HUDEP-2 (cell line): ENCODE measurements around the gene VSX2.
A peak's percentile ranks its signal among the peaks of the same experiment; 100 is the strongest.

Source experiments
- DNase-seq, 76 experiments: peaks; one replicate each; lab custom pipeline; 2025; ENCODE audit not compliant: unreplicated experiment in 76 of 76; lab: John Stamatoyannopoulos, UW

VSX2 gene

DNA sequence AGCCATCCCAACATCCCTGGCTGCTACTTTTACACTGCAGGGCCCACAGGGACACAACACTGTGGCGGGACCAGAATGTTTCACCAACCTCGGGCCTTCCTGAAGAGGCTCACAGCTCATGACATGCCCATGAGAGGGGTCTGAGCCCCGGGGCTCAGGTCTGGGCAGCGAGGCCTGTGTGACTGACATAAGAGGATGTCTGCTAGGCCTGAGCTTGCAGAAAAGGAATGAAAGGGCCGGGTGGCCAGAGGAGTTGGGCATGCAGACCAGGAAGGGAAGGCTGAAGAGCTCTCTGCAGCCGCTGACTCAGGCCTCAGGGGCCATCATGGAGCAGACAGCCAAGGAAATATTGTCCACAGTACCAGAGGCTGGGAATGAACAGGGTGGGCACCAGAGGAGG, 18.3 kb upstream of the VSX2 start:
- DNase-seq, result no peak

- no peak for DNase-seq
Observed at GRCh38 chr14:74221741-74222140, 17.5 kb upstream of the VSX2 start.

- DNase-seq, result no peak
Observed at GRCh38 chr14:74223016-74223415, 16.2 kb upstream of the VSX2 start.

- no peak for DNase-seq
Observed at GRCh38 chr14:74231784-74232183, 7.5 kb upstream of the VSX2 start.

DNA sequence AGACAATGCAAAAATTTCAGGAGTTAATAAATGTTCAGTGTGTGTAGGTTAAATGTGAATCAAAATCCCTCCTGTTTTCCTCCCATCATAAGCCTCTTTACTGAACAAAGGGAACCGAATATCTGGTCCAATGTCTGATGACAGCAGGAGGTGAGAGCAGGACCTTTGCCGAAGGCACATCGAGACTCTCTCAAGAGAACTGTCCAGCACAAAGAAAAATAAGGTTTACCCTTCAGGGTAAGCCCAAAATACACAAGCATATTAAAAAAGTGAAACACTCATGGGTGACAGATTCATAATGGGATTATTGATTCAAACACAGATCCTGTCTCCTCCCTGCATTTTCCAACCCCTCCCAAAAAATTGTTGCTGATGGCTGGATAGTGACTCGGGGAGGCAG, 4.2 kb upstream of the VSX2 start:
- DNase-seq, result no peak

- DNase-seq, result no peak
Observed at GRCh38 chr14:74237441-74237840, 1.8 kb upstream of the VSX2 start.

DNA sequence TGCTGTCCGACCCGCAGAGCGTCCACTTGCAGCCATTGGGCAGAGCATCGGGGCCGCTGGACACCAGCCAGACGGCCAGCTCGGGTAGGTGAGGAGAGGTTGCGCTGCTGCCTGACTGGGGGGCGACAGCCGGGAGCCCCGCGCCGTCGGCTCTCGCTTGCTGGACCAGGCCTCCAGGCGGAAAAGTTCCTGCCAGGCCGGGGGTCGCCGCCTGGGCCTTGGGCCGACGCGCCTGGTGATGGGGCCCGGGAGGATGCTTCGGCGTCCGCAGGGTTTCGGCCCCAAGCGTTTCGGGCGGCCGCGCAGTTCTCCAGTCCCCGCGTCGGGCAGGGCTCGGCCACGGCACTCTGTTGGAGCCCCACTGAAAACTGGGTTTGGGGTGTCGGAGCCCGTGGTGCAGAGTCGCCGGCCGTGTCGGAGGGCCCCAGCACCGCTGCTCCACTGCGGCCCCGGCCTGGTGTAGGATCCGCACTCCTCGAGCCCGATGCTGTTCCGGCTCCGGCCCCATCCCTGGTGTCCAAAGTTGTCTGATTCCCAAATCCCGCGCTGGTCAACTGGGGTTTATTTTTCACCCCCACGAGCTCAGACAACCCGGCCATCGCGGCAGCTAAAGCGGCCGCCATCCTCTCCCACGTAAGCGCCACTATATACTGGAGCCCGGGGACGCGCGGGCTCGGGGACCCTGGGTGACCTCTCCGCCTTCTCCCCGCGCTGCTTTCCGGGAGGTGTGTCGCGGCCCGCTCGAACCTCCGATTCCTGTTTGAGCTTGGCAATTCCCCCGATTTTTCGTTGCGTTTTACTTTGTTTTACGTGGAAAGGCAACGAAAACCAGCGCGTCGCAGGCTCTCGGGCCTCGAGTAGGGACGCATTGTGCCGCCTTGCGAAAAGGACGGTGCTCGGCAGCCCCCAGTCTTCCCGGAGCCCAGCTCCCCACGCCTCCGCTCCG, 872 bp downstream of the VSX2 start:
- DNase-seq, result peak in 1 of 76 experiments; percentile 16

- DNase-seq, result no peak
Observed at GRCh38 chr14:74240794-74241651, 1.8 kb downstream of the VSX2 start.

GRCh38 chr14:74241652-74242017, 2.4 kb downstream of the VSX2 start:
- DNase-seq, result no peak

GRCh38 chr14:74242021-74242779, 3.0 kb downstream of the VSX2 start:
- DNase-seq, result no peak

GRCh38 chr14:74242780-74243042, 3.5 kb downstream of the VSX2 start:
- DNase-seq, result no peak

GRCh38 chr14:74243051-74243450, 3.8 kb downstream of the VSX2 start:
- no peak for DNase-seq

DNA sequence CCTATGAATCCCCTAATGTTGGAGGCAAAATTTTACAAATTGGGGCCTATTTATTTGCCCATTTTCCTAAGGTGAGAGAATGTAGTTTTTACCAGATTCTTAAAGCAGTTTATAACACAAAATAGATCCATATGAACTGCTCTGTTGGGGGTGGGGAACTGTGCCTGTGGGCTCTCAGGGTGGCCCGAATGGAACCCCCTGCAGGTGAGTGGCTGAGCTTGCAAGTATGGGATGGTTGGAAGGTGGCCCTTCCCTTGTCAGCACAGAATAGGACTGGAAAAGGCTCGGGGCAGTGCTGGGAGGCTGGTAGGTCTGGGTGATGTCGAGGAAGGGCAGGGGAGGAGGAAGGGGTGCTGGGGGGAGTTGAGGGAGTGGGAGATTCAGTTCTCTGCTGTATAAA, 4.9 kb downstream of the VSX2 start:
- no peak for DNase-seq

GRCh38 chr14:74245292-74245691, 6.0 kb downstream of the VSX2 start:
- no peak for DNase-seq

GRCh38 chr14:74246542-74246941, 7.3 kb downstream of the VSX2 start:
- DNase-seq, result no peak

- DNase-seq, result no peak
Observed at GRCh38 chr14:74248017-74248416, 8.8 kb downstream of the VSX2 start.

GRCh38 chr14:74249433-74250375, 10.5 kb downstream of the VSX2 start:
- DNase-seq, result no peak

- no peak for DNase-seq
Observed at GRCh38 chr14:74255281-74255680, 16.0 kb downstream of the VSX2 start.

DNA sequence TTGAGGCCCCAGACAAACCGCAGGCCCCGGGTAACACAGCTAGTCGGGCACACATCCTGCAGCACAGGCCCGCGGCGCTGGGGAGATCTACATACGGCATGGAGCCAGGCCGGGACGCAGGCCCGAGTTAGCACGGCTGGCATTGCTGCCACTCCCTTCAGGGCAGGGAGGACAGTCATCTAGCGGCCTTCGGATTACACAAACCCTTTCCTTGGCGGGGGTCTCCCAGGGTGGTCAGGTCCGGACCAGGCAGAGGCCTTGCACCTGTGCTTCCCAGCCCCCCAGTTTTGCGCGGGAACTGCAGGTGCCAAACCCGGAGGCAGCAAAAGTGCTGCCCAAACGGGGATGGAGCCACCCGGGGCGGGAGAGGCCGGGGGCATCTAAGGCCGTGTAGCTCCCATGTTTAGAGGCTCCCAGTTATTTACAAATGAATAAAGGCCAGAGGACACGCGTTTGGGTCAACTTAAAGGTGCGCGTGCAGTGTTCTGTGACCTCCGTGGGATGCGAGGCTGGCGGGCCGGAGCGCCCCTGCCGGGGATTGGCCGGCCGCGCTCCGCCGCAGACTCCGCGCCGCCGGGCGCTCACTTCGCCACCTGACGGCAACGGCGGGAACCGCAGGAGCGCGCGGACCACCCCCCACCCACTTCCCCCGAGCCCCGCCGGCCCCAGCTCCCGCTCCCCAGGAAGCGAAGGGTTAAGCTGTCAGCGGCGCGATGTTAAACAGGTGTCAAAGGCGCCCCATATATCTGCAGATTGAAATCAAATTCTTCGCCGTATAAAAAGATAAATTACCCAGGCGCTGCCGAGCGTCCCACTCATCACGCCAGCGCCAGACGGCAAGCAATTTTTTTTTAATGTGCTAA, 18.1 kb downstream of the VSX2 start:
- peak in 37 of 76 experiments; percentile 5 to 60 (median 26) for DNase-seq
